ENCODE data around the gene URI1. TPM values are rescaled to one million over a fixed set of nuclear protein-coding genes. Genes with fewer than 3 reads are reported as not detected.

The URI1 gene
- polyA plus RNA-seq, 1 donor (not counting 4 experiments of a cell fraction or from before 2014, with no cell fraction given), result 98.6 TPM

DNA sequence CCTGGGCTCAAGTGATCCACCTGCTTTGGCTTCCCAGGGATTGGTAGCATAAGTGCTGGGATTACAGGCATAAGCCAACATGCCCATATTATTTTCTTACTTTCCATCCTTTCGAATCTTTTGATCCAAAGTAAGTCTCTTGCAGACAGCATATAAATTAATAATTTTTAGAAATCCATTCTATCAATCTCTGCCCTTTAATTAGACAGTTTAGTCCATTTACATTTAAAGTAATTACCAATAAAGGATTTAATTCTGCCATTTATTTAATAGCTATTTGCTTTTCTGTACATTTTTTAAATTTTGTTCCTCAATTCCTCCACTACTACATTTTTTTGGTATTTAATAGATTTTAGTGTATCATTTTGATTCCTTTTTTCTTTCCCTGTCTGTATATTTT lies 7.3 kb upstream of the URI1 start:
- H3K4me3 ChIP-seq (ENCODE audit: control insufficient read depth in 2 of 3, extremely low read depth in 1 of 3, insufficient read depth in 2 of 3, low read depth in 1 of 3, low read length in 3 of 3), result no peak overlapping the region
- dilution Hi-C loops (cut with MboI; ENCODE audit: extremely low pct_ligation_motif_present, low sequenced_read_pairs), result no loop called here
- H3K79me2 ChIP-seq (ENCODE audit: control insufficient read depth, insufficient read depth, low read length), result no peaks in the 10 kb centered on the region
- TF ChIP-seq, protein P1, sequence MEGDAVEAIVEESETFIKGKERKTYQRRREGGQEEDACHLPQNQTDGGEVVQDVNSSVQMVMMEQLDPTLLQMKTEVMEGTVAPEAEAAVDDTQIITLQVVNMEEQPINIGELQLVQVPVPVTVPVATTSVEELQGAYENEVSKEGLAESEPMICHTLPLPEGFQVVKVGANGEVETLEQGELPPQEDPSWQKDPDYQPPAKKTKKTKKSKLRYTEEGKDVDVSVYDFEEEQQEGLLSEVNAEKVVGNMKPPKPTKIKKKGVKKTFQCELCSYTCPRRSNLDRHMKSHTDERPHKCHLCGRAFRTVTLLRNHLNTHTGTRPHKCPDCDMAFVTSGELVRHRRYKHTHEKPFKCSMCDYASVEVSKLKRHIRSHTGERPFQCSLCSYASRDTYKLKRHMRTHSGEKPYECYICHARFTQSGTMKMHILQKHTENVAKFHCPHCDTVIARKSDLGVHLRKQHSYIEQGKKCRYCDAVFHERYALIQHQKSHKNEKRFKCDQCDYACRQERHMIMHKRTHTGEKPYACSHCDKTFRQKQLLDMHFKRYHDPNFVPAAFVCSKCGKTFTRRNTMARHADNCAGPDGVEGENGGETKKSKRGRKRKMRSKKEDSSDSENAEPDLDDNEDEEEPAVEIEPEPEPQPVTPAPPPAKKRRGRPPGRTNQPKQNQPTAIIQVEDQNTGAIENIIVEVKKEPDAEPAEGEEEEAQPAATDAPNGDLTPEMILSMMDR (optimal IDR thresholded peaks at IDR 0.05 in 1 of 3, IDR thresholded peaks at IDR 0.05 in 1 of 3, conservative IDR thresholded peaks at IDR 0.05 in 1 of 3; ENCODE audit: extremely low read depth in 1 of 3, insufficient read depth in 2 of 3, low read length in 3 of 3), result no peak
- TF ChIP-seq EZH2 (IDR thresholded peaks at IDR 0.05; ENCODE audit: low read length), result no peak
- DNase-seq (ENCODE audit: low read depth, low spot score), result no peak
- H3K9me1 ChIP-seq (ENCODE audit: control insufficient read depth, extremely low read depth, insufficient read depth, low read length), result no peaks in the 10 kb centered on the region
- no peak overlapping the region for H2AFZ ChIP-seq (ENCODE audit: control insufficient read depth, low read length)
- H3K9ac ChIP-seq (ENCODE audit: control insufficient read depth, extremely low read depth, insufficient read depth, low read length), result no peak overlapping the region
- no peaks in the 10 kb centered on the region for H4K20me1 ChIP-seq (ENCODE audit: control insufficient read depth, extremely low read depth, insufficient read depth, low read length)
- H3K27ac ChIP-seq (ENCODE audit: control insufficient read depth, insufficient read depth, low read length), result no peak overlapping the region
- H3K36me3 ChIP-seq (ENCODE audit: control insufficient read depth in 2 of 2, extremely low read depth in 1 of 2, insufficient read depth in 2 of 2, low read length in 2 of 2), result no peaks in the 10 kb centered on the region
- H3K4me2 ChIP-seq (ENCODE audit: control insufficient read depth, extremely low read depth, insufficient read depth, low read depth, low read length), result no peak overlapping the region
- H3K27me3 ChIP-seq (ENCODE audit: control insufficient read depth, extremely low read depth, insufficient read depth, low read length), result no peaks in the 10 kb centered on the region
- no peak for FAIRE-seq
- no peaks in the 10 kb centered on the region for H3K4me1 ChIP-seq (ENCODE audit: control insufficient read depth, extremely low read depth, insufficient read depth, low read length)
- H3K9me3 ChIP-seq (ENCODE audit: control insufficient read depth, low read depth, low read length), result no peaks in the 10 kb centered on the region

- Histone ChIP-seq H3K36me3 (ENCODE audit: control insufficient read depth in 2 of 2, extremely low read depth in 1 of 2, insufficient read depth in 2 of 2, low read length in 2 of 2) (no peaks in the 10 kb centered on the region), H3K27ac (ENCODE audit: control insufficient read depth, insufficient read depth, low read length) (no peak overlapping the region), H3K9ac (ENCODE audit: control insufficient read depth, extremely low read depth, insufficient read depth, low read length) (no peak overlapping the region), H4K20me1 (ENCODE audit: control insufficient read depth, extremely low read depth, insufficient read depth, low read length) (no peaks in the 10 kb centered on the region), H3K4me1 (ENCODE audit: control insufficient read depth, extremely low read depth, insufficient read depth, low read length) (peaks cover 9% of the 10 kb centered on the region), H3K79me2 (ENCODE audit: control insufficient read depth, insufficient read depth, low read length) (no peaks in the 10 kb centered on the region), H3K27me3 (ENCODE audit: control insufficient read depth, extremely low read depth, insufficient read depth, low read length) (no peaks in the 10 kb centered on the region), H3K4me2 (ENCODE audit: control insufficient read depth, extremely low read depth, insufficient read depth, low read depth, low read length) (no peak overlapping the region), H3K4me3 (ENCODE audit: control insufficient read depth in 2 of 3, extremely low read depth in 1 of 3, insufficient read depth in 2 of 3, low read depth in 1 of 3, low read length in 3 of 3) (no peak overlapping the region), H3K9me1 (ENCODE audit: control insufficient read depth, extremely low read depth, insufficient read depth, low read length) (no peaks in the 10 kb centered on the region), H2AFZ (ENCODE audit: control insufficient read depth, low read length) (no peak overlapping the region), H3K9me3 (ENCODE audit: control insufficient read depth, low read depth, low read length) (no peaks in the 10 kb centered on the region)
- no peak for TF ChIP-seq EZH2 (IDR thresholded peaks at IDR 0.05; ENCODE audit: low read length)
- FAIRE-seq, result no peak
- no peak for DNase-seq (ENCODE audit: low read depth, low spot score)
- dilution Hi-C loops (cut with MboI; ENCODE audit: extremely low pct_ligation_motif_present, low sequenced_read_pairs), result no loop called here
Observed at GRCh38 chr19:29936409-29936808, 5.6 kb upstream of the URI1 start.

DNA sequence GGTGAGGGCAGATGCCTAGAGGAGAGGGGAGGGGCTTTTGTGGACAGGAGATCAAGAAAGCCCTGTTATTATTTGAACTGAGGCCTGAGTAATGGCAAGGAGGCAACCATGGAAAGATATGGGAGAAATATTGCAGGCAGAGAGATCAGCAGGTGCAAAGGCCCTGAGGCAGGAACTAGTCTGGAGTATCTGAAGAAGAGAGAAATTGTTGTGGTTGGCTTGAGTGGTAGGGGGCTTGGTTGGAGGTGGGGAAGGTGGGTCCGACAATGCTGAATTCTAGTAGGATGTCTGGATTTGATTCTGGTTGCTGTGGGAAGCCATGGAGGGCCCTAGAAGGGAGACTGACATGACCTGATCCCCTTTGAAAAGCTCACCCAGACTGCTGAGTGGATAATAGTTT lies 2.4 kb upstream of the URI1 start:
- Histone ChIP-seq H3K4me1 (ENCODE audit: control insufficient read depth, extremely low read depth, insufficient read depth, low read length) (peaks cover 22% of the 10 kb centered on the region), H2AFZ (ENCODE audit: control insufficient read depth, low read length) (no peak overlapping the region), H3K4me2 (ENCODE audit: control insufficient read depth, extremely low read depth, insufficient read depth, low read depth, low read length) (no peak overlapping the region), H3K27ac (ENCODE audit: control insufficient read depth, insufficient read depth, low read length) (no peak overlapping the region), H3K27me3 (ENCODE audit: control insufficient read depth, extremely low read depth, insufficient read depth, low read length) (no peaks in the 10 kb centered on the region), H4K20me1 (ENCODE audit: control insufficient read depth, extremely low read depth, insufficient read depth, low read length) (peaks cover 2% of the 10 kb centered on the region), H3K36me3 (ENCODE audit: control insufficient read depth in 2 of 2, extremely low read depth in 1 of 2, insufficient read depth in 2 of 2, low read length in 2 of 2) (no peaks in the 10 kb centered on the region), H3K79me2 (ENCODE audit: control insufficient read depth, insufficient read depth, low read length) (peaks cover 21% of the 10 kb centered on the region), H3K4me3 (ENCODE audit: control insufficient read depth in 2 of 3, extremely low read depth in 1 of 3, insufficient read depth in 2 of 3, low read depth in 1 of 3, low read length in 3 of 3) (no peak overlapping the region), H3K9me1 (ENCODE audit: control insufficient read depth, extremely low read depth, insufficient read depth, low read length) (no peaks in the 10 kb centered on the region), H3K9me3 (ENCODE audit: control insufficient read depth, low read depth, low read length) (no peaks in the 10 kb centered on the region), H3K9ac (ENCODE audit: control insufficient read depth, extremely low read depth, insufficient read depth, low read length) (no peak overlapping the region)
- TF ChIP-seq EZH2 (IDR thresholded peaks at IDR 0.05; ENCODE audit: low read length), result no peak
- TF ChIP-seq, protein P1 (optimal IDR thresholded peaks at IDR 0.05 in 1 of 3, IDR thresholded peaks at IDR 0.05 in 1 of 3, conservative IDR thresholded peaks at IDR 0.05 in 1 of 3; ENCODE audit: extremely low read depth in 1 of 3, insufficient read depth in 2 of 3, low read length in 3 of 3), result no peak
- dilution Hi-C loops (cut with MboI; ENCODE audit: extremely low pct_ligation_motif_present, low sequenced_read_pairs), result no loop called here
- DNase-seq (ENCODE audit: low read depth, low spot score), result no peak
- no peak for FAIRE-seq

Data from keratinocyte (primary cell).